HepG2 (cell line): ENCODE measurements around the gene POC1B. TPM values are rescaled to one million over a fixed set of nuclear protein-coding genes. Genes with fewer than 3 reads are reported as not detected.
A peak's percentile ranks its signal among the peaks of the same experiment; 100 is the strongest.

Source experiments
- HDAC6 ChIP-seq: fragments of 200-600 bp; sonication (generic); IDR thresholded peaks from 2 replicates; pipeline ENCODE4 v1.7.0; 2017; ENCODE audit warnings: mild to moderate bottlenecking, antibody characterized with exemption, low read length, low read depth
- HNRNPK ChIP-seq: fragments of 200-400 bp; formaldehyde crosslinking; IDR thresholded peaks from 2 replicates; pipeline ENCODE4 v1.6.1; 2018; ENCODE audit warnings: low read length, low read depth, moderate library complexity, mild to moderate bottlenecking; ENCODE audit not compliant: poor library complexity, severe bottlenecking
- MXD4 ChIP-seq: IDR thresholded peaks from 2 replicates; pipeline ENCODE4 v1.6.1; 2016; ENCODE audit warnings: mild to moderate bottlenecking, missing biosample characterization, missing genetic modification reagents
- RORA ChIP-seq: sonication (generic); formaldehyde crosslinking; IDR thresholded peaks from 2 replicates; pipeline ENCODE4 v1.5.0; 2020; ENCODE audit warnings: mild to moderate bottlenecking, missing genetic modification reagents, moderate library complexity
- ZNF350 ChIP-seq: sonication (generic); formaldehyde crosslinking; IDR thresholded peaks from 2 replicates; pipeline ENCODE4 v1.4.0; 2020; ENCODE audit warnings: mild to moderate bottlenecking, low read depth, missing genetic modification reagents, borderline replicate concordance
- ZNF501 ChIP-seq: sonication (generic); formaldehyde crosslinking; IDR thresholded peaks from 2 replicates; pipeline ENCODE4 v1.5.1; 2020; ENCODE audit warnings: mild to moderate bottlenecking, moderate library complexity, missing genetic modification reagents
- ZNF709 ChIP-seq: sonication (generic); formaldehyde crosslinking; IDR thresholded peaks from 2 replicates; pipeline ENCODE4 v1.5.0; 2020; ENCODE audit warnings: mild to moderate bottlenecking, missing genetic modification reagents
- ZSCAN12 ChIP-seq: sonication (generic); formaldehyde crosslinking; IDR thresholded peaks from 2 replicates; pipeline ENCODE4 v1.9.0; 2021; ENCODE audit warnings: mild to moderate bottlenecking, missing genetic modification reagents
- ZSCAN9 ChIP-seq: IDR thresholded peaks from 2 replicates; pipeline ENCODE4 v1.6.1; 2016; ENCODE audit warnings: borderline replicate concordance
- polyA plus RNA-seq, 8 experiments: library from polyadenylated mRNA; depleted of rRNA in 3 of 8; stranded (reverse) in 7 of 8; unstranded in 1 of 8; fragments of >200 nt; fragmentation: Illumina TruSeq in 4 of 8; extraction: Trizol in 4 of 8; gene quantifications; 2 replicates each; pipeline versions ENCODE4 v1.2.1 to v1.2.3, GENCODE V29; 2011 to 2016; ENCODE audit warnings: low read depth in 4 of 8, missing spikeins in 1 of 8, mixed read lengths in 1 of 8; ENCODE audit not compliant: insufficient read depth in 1 of 8
- total RNA-seq, 5 experiments: library from RNA; depleted of rRNA; stranded (reverse); fragments of >200 nt; fragmentation: Illumina TruSeq; extraction: Trizol; gene quantifications; 2 replicates each; pipeline ENCODE4 v1.2.3, GENCODE V29; 2016; ENCODE audit warnings: low read depth in 1 of 5
- TF ChIP-seq, protein P1 (sequence below): sonication (generic); formaldehyde crosslinking; IDR thresholded peaks from 2 replicates; pipeline ENCODE4 v1.4.0; 2020; ENCODE audit warnings: missing genetic modification reagents
- TF ChIP-seq, protein P2 (sequence below): sonication (generic); formaldehyde crosslinking; IDR thresholded peaks from 2 replicates; pipeline ENCODE4 v1.4.0; 2020; ENCODE audit warnings: missing genetic modification reagents
- TF ChIP-seq, protein P3 (sequence below): sonication (generic); formaldehyde crosslinking; IDR thresholded peaks from one replicate; pipeline ENCODE4 v1.5.1; 2020; ENCODE audit warnings: mild to moderate bottlenecking, missing genetic modification reagents; ENCODE audit errors: not compliant biosample characterization

Gene POC1B
- total and polyA plus RNA-seq, 2 of the 13 experiments (the other 11 are each of a cell fraction or from before 2014, with no cell fraction given) = 9.3 to 11.0 TPM

DNA sequence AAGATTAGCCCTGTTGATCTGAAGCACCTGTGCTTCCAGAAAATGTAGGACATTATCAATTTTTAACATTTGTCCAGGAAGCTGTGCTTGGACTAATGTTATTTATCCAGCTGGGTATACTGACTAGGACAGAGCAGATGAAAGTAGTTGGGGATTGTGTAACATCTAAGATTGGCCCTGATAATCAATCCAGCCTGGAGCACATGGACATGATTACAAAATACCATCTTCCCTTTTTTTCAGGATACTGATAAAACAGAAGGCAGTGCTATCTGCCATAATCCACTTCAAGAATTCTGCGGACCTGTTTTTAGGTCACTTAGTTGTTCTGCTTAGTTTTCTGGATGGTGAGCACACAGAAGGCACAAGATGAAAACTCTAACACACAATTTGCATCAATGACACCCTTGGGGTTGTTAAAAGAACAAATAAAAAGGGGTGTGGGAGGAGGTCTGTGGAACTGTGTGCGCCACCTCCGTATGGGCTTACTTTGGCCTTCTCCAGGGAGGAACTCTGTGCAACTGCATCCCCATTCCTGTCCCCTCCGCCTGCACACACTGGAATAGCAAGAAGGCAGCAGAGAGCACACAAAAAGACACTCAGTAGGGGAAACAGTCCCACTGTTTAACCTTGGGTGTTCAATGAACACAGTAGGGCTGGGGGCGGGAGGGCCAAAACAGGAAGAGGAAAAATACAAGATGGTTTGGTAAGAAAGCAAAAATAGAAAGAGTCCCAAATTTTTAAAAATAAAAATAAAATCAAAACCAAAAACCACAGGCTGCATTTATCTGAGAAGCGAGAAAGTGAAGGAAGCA, 142.4 kb downstream of the POC1B start (continued):
- TF ChIP-seq HDAC6 (no peak), RORA (CRISPR knock-in tag) (no peak), MXD4 (CRISPR knock-in tag) (peak; percentile 79), ZNF501 (CRISPR knock-in tag) (peak; percentile 52; the same call in 1 of the 2 replicates), HNRNPK (no peak), ZNF350 (CRISPR knock-in tag) (no peak; the same call in 1 of the 2 replicates), ZSCAN9 (CRISPR knock-in tag) (peak; percentile 25; the same call in 1 of the 2 replicates), ZNF709 (CRISPR knock-in tag) (0 out of 2 replicates have a peak, but pooled peaks have one; percentile 30), ZSCAN12 (CRISPR knock-in tag) (no peak)
- TF ChIP-seq, protein P1, sequence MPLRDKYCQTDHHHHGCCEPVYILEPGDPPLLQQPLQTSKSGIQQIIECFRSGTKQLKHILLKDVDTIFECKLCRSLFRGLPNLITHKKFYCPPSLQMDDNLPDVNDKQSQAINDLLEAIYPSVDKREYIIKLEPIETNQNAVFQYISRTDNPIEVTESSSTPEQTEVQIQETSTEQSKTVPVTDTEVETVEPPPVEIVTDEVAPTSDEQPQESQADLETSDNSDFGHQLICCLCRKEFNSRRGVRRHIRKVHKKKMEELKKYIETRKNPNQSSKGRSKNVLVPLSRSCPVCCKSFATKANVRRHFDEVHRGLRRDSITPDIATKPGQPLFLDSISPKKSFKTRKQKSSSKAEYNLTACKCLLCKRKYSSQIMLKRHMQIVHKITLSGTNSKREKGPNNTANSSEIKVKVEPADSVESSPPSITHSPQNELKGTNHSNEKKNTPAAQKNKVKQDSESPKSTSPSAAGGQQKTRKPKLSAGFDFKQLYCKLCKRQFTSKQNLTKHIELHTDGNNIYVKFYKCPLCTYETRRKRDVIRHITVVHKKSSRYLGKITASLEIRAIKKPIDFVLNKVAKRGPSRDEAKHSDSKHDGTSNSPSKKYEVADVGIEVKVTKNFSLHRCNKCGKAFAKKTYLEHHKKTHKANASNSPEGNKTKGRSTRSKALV (CRISPR knock-in tag) = no peak
- TF ChIP-seq, protein P2, sequence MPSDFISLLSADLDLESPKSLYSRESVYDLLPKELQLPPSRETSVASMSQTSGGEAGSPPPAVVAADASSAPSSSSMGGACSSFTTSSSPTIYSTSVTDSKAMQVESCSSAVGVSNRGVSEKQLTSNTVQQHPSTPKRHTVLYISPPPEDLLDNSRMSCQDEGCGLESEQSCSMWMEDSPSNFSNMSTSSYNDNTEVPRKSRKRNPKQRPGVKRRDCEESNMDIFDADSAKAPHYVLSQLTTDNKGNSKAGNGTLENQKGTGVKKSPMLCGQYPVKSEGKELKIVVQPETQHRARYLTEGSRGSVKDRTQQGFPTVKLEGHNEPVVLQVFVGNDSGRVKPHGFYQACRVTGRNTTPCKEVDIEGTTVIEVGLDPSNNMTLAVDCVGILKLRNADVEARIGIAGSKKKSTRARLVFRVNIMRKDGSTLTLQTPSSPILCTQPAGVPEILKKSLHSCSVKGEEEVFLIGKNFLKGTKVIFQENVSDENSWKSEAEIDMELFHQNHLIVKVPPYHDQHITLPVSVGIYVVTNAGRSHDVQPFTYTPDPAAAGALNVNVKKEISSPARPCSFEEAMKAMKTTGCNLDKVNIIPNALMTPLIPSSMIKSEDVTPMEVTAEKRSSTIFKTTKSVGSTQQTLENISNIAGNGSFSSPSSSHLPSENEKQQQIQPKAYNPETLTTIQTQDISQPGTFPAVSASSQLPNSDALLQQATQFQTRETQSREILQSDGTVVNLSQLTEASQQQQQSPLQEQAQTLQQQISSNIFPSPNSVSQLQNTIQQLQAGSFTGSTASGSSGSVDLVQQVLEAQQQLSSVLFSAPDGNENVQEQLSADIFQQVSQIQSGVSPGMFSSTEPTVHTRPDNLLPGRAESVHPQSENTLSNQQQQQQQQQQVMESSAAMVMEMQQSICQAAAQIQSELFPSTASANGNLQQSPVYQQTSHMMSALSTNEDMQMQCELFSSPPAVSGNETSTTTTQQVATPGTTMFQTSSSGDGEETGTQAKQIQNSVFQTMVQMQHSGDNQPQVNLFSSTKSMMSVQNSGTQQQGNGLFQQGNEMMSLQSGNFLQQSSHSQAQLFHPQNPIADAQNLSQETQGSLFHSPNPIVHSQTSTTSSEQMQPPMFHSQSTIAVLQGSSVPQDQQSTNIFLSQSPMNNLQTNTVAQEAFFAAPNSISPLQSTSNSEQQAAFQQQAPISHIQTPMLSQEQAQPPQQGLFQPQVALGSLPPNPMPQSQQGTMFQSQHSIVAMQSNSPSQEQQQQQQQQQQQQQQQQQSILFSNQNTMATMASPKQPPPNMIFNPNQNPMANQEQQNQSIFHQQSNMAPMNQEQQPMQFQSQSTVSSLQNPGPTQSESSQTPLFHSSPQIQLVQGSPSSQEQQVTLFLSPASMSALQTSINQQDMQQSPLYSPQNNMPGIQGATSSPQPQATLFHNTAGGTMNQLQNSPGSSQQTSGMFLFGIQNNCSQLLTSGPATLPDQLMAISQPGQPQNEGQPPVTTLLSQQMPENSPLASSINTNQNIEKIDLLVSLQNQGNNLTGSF (CRISPR knock-in tag) = no peak
- TF ChIP-seq, protein P3, sequence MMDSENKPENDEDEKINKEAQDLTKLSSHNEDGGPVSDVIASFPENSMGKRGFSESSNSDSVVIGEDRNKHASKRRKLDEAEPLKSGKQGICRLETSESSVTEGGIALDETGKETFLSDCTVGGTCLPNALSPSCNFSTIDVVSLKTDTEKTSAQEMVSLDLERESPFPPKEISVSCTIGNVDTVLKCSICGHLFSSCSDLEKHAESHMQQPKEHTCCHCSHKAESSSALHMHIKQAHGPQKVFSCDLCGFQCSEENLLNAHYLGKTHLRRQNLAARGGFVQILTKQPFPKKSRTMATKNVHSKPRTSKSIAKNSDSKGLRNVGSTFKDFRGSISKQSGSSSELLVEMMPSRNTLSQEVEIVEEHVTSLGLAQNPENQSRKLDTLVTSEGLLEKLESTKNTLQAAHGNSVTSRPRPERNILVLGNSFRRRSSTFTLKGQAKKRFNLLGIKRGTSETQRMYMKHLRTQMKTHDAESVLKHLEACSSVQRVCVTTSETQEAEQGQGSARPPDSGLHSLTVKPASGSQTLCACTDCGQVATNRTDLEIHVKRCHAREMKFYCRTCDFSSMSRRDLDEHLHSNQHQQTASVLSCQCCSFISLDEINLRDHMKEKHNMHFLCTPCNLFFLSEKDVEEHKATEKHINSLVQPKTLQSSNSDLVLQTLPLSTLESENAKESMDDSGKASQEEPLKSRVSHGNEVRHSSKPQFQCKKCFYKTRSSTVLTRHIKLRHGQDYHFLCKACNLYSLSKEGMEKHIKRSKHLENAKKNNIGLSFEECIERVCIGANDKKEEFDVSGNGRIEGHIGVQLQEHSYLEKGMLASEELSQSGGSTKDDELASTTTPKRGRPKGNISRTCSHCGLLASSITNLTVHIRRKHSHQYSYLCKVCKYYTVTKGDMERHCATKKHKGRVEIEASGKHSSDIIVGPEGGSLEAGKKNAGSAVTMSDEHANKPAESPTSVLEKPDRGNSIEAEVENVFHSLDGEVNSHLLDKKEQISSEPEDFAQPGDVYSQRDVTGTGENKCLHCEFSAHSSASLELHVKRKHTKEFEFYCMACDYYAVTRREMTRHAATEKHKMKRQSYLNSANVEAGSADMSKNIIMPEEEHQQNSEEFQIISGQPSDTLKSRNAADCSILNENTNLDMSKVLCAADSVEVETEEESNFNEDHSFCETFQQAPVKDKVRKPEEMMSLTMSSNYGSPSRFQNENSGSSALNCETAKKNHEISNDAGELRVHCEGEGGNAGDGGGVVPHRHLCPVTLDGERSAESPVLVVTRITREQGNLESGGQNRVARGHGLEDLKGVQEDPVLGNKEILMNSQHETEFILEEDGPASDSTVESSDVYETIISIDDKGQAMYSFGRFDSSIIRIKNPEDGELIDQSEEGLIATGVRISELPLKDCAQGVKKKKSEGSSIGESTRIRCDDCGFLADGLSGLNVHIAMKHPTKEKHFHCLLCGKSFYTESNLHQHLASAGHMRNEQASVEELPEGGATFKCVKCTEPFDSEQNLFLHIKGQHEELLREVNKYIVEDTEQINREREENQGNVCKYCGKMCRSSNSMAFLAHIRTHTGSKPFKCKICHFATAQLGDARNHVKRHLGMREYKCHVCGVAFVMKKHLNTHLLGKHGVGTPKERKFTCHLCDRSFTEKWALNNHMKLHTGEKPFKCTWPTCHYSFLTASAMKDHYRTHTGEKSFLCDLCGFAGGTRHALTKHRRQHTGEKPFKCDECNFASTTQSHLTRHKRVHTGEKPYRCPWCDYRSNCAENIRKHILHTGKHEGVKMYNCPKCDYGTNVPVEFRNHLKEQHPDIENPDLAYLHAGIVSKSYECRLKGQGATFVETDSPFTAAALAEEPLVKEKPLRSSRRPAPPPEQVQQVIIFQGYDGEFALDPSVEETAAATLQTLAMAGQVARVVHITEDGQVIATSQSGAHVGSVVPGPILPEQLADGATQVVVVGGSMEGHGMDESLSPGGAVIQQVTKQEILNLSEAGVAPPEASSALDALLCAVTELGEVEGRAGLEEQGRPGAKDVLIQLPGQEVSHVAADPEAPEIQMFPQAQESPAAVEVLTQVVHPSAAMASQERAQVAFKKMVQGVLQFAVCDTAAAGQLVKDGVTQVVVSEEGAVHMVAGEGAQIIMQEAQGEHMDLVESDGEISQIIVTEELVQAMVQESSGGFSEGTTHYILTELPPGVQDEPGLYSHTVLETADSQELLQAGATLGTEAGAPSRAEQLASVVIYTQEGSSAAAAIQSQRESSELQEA (CRISPR knock-in tag) = no peak
